22Rv1 (cell line): ENCODE measurements around the gene MFF.

ENCODE experiments used
- H3K27ac ChIP-seq: fragments of 450-650 bp; 2 replicates; pipeline ENCODE4 v1.5.1; 2017
- CTCF ChIP-seq: fragments of 450-650 bp; IDR thresholded peaks from 2 replicates; pipeline ENCODE4 v1.5.1; 2017; ENCODE audit warnings: mild to moderate bottlenecking
- ZFX ChIP-seq: fragments of 450-650 bp; IDR thresholded peaks from 2 replicates; pipeline ENCODE4 v1.6.1; 2017; ENCODE audit warnings: antibody characterized with exemption, borderline replicate concordance

Gene MFF

DNA sequence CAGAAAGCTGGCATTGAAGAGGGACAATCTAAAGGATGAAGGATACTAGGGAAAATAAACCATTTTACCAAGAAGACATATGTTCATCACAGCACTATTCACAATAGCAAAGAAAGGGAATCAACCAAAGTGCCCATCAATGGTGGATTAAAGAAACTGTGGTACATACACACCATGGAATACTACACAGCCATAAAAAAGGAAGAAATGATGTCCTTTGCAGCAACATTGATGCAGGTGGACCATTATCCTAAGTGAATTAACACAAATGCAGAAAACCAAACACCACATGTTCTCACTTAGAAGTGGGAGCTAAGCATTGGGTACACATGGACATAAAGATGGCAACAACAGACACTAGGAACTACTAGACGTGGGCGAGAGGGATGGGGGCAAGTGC, 7.2 kb upstream of the MFF start:
- H3K27ac ChIP-seq = no peak overlapping the region
- TF ChIP-seq CTCF = no peak
- no peak for TF ChIP-seq ZFX

DNA sequence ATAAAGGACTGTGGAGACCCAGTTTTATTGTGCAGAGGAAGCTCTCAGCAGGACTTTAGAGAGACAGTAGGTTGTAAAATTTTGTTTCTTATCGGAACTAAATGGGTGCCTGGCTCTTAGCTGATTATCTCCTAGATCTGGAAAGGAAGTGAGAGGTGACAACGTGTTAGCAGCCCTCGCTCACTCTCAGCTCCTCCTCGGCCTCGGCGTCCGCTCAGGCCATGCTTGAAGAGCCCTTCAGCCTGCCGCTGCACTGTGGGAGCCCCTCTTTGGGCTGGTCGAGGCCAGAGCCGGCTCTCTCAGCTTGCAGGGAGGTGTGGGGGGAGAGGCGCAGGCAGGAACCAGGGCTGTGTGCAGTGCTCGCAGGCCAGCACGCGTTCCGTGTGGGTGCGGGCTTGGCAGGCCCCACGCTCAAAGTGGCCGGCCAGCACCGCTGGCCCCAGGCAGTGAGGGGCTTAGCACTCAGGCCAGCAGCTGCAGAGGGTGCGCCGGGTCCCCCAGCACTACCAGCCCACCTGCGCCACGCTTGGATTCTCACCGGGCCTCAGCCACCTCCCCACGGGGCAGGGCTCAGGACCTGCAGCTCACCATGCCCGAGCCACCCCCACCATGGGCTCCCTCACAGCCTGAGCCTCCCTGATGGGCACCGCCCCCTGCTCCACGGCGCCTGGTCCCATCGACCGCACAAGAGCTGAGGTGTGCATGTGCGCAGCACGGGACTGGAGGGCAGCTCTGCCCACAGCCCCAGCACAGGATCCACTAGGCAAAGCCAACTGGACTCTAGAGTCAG, 4.6 kb upstream of the MFF start:
- TF ChIP-seq ZFX (no peak), CTCF (no peak)
- no peak overlapping the region for H3K27ac ChIP-seq

DNA sequence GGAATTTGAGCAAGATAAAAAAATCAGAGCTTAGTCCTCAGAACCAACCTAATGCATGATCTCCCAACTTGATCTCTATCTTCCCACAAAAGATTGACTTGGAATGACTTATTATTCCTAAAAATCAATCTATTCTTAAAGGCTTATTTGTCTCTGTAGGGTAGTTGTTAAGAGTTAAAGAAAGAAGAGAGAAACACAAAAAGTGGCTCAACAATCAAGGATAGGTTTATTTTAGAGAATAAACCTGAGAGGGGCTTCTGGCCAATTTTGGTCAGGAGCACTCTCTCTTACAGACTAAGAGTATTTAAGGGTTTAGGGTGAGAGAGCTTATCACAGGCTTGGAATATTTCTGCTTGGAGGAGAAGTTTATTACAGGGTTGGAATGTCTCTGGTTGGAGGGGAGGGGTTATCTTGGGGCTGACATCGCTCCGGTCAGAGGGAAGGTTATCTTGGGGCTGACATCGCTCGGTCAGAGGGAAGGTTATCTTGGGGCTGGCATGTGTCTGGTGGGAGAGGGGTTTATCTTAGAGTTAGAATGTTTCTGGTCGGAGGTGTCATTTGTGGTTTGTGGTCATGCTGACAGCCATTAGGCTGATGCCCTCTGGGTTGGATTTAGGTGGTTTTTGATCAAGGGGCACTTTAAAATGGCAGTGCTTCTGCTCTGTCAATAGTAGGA, 2.4 kb upstream of the MFF start:
- H3K27ac ChIP-seq = no peak overlapping the region
- TF ChIP-seq CTCF = no peak
- TF ChIP-seq ZFX = no peak

DNA sequence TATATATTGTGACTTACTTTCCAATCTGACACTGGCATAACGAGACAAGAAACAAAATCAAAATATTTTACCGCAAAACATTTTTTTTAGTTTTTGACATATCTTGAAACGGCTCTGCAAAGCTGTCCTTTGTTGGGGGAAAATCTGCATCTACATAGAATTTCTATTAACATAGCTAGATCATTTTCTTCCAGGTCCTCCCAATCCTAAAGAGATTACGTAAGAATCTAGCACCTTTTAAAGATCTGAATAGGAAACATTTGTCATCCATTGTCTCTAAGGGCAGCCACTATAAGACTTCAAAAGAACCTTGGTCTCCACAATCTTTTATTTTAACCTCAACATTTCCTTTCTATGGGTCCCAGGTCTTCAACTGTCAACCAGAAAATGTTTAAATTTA, 1.2 kb upstream of the MFF start:
- H3K27ac ChIP-seq = no peak overlapping the region

DNA sequence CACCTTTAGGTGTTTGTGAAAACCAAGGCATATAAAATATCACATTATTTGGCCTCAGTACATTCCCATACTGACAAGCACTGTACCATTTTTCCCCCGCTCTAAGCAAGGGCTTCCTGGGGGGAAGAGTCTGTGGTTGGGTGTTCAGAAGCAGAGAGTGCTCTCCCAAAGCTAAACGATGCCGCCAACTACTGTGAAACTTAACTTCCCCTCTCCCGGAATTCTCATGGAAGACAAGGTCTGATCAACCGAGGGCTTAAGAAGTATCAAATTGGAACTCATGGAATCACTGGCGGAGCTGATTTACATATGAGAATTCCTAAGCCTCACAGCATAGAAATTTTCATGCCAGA, 433 bp upstream of the MFF start:
- peak overlapping the region; percentile 69 for H3K27ac ChIP-seq
- TF ChIP-seq CTCF = no peak
- no peak for TF ChIP-seq ZFX

More for the DNA sequence above, 1.2 kb upstream of the MFF start:
- TF ChIP-seq ZFX = no peak
- TF ChIP-seq CTCF = no peak

DNA sequence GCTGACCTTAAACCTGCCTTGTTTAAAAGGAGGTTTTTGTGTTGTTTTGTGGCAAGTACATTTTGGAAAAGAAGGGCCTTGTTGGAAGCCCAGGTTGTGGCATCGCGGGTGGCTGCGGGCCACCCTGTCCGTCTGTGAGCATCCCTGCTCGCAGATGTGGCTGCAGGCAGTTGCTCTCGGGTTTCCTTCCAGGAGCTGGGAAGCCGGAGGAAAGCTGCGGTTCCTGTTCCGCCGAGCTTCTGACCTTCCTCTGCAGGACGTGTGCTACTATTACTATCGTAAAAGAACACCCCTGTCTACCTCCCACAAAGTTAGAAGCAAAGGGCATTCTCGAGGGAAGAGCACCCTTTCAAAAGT, 766 bp downstream of the MFF start:
- TF ChIP-seq ZFX (no peak), CTCF (peak; percentile 25; the same call in 1 of the 2 replicates)
- peak overlapping the region; percentile 69 for H3K27ac ChIP-seq

GRCh38 chr2:227326783-227327182, 1.7 kb downstream of the MFF start:
- TF ChIP-seq CTCF = no peak
- TF ChIP-seq ZFX = no peak
- no peak overlapping the region for H3K27ac ChIP-seq
